Mesenchymal stem cell (in vitro differentiated cells and primary cell): ENCODE results near the gene MYOM1.

Experiments used
- DNase-seq: peaks from one replicate; pipeline ENCODE4 v3.0.0-alpha.2; 2013
- H2AFZ ChIP-seq: one replicate; pipeline ENCODE4 v1.6.1; 2013; ENCODE audit warnings: low read depth, mild to moderate bottlenecking, control low read depth, inconsistent platforms, low read length, moderate library complexity
- H2AK5ac ChIP-seq: 2 replicates; pipeline ENCODE4 v1.6.1; 2013; ENCODE audit warnings: low read length, moderate library complexity, mild to moderate bottlenecking, inconsistent platforms; ENCODE audit not compliant: severe bottlenecking
- H2BK120ac ChIP-seq: one replicate; pipeline ENCODE4 v1.6.1; 2013; ENCODE audit warnings: low read depth, mild to moderate bottlenecking, inconsistent platforms, low read length, moderate library complexity
- H2BK12ac ChIP-seq, 2 experiments: one replicate each; pipeline ENCODE4 v1.6.1; 2013; ENCODE audit warnings: inconsistent platforms in 2 of 2, low read length in 2 of 2, mild to moderate bottlenecking in 2 of 2, moderate library complexity in 2 of 2, control low read depth in 1 of 2
- H2BK15ac ChIP-seq: one replicate; pipeline ENCODE4 v1.6.1; 2013; ENCODE audit warnings: mild to moderate bottlenecking, low read depth, inconsistent platforms; ENCODE audit not compliant: poor library complexity, severe bottlenecking
- H2BK5ac ChIP-seq: 2 replicates; pipeline ENCODE4 v1.6.1; 2013; ENCODE audit warnings: low read depth, mild to moderate bottlenecking, low read length, control low read depth, inconsistent platforms; ENCODE audit not compliant: poor library complexity, severe bottlenecking
- H3K14ac ChIP-seq, 2 experiments: one replicate each; pipeline ENCODE4 v1.6.1; 2013; ENCODE audit warnings: inconsistent platforms in 2 of 2, low read length in 2 of 2, control low read depth in 1 of 2, mild to moderate bottlenecking in 1 of 2, moderate library complexity in 1 of 2
- H3K18ac ChIP-seq, 2 experiments: one replicate each; pipeline ENCODE4 v1.6.1; 2013; ENCODE audit warnings: inconsistent platforms in 2 of 2, low read length in 2 of 2, control low read depth in 1 of 2, low read depth in 1 of 2, mild to moderate bottlenecking in 1 of 2
- H3K23ac ChIP-seq, 2 experiments: one replicate each; pipeline ENCODE4 v1.6.1; 2013; ENCODE audit warnings: inconsistent platforms in 2 of 2, low read length in 2 of 2, mild to moderate bottlenecking in 2 of 2, moderate library complexity in 2 of 2, control low read depth in 1 of 2
- H3K27ac ChIP-seq: 2 replicates; pipeline ENCODE4 v1.5.1; 2013; ENCODE audit warnings: mild to moderate bottlenecking, moderate library complexity, low read length, control low read depth, inconsistent platforms; ENCODE audit not compliant: poor library complexity, severe bottlenecking
- H3K27me3 ChIP-seq, 2 experiments: 2 replicates each; pipeline versions ENCODE4 v1.6.1 to v1.7.0; 2013; ENCODE audit warnings: low read length in 2 of 2, mild to moderate bottlenecking in 2 of 2, moderate library complexity in 2 of 2, control low read depth in 1 of 2, inconsistent platforms in 1 of 2; ENCODE audit not compliant: control insufficient read depth in 1 of 2, insufficient read depth in 1 of 2
- H3K36me3 ChIP-seq, 2 experiments: 2 replicates each; pipeline versions ENCODE4 v1.6.1 to v1.7.0; 2013; ENCODE audit warnings: low read length in 2 of 2, control low read depth in 1 of 2, inconsistent platforms in 1 of 2, low read depth in 1 of 2, mild to moderate bottlenecking in 1 of 2; ENCODE audit not compliant: insufficient read depth in 2 of 2, control insufficient read depth in 1 of 2
- H3K4ac ChIP-seq, 2 experiments: one replicate each; pipeline ENCODE4 v1.6.1; 2013; ENCODE audit warnings: inconsistent platforms in 2 of 2, low read length in 2 of 2, mild to moderate bottlenecking in 2 of 2, moderate library complexity in 2 of 2, control low read depth in 1 of 2, low read depth in 1 of 2
- H3K4me1 ChIP-seq: 2 replicates; pipeline ENCODE4 v1.6.1; 2013; ENCODE audit warnings: low read depth, low read length, control low read depth; ENCODE audit not compliant: control insufficient read depth, insufficient read depth
- H3K4me2 ChIP-seq: 2 replicates; pipeline ENCODE4 v1.6.1; 2013; ENCODE audit warnings: low read length, mild to moderate bottlenecking, inconsistent platforms; ENCODE audit not compliant: poor library complexity, severe bottlenecking
- H3K4me3 ChIP-seq, 2 experiments: 2 replicates each; pipeline versions ENCODE4 v1.5.1 to v1.7.0; 2013; ENCODE audit warnings: low read length in 2 of 2, mild to moderate bottlenecking in 2 of 2, control low read depth in 1 of 2, low read depth in 1 of 2; ENCODE audit not compliant: insufficient read depth in 1 of 2
- H3K79me1 ChIP-seq: replicated peaks from 2 replicates; pipeline ENCODE4 v1.6.1; 2013; ENCODE audit warnings: mild to moderate bottlenecking, control low read depth, low read length, inconsistent platforms; ENCODE audit not compliant: poor library complexity, severe bottlenecking
- H3K9ac ChIP-seq: 2 replicates; pipeline ENCODE4 v1.7.0; 2013; ENCODE audit warnings: mild to moderate bottlenecking, low read length, moderate library complexity
- H3K9me3 ChIP-seq: 2 replicates; pipeline ENCODE4 v1.7.0; 2013; ENCODE audit warnings: mild to moderate bottlenecking, low read length; ENCODE audit not compliant: control insufficient read depth
- H4K8ac ChIP-seq: one replicate; pipeline ENCODE4 v1.6.1; 2013; ENCODE audit warnings: inconsistent platforms, mild to moderate bottlenecking, low read length, moderate library complexity
- H4K91ac ChIP-seq: one replicate; pipeline ENCODE4 v1.6.1; 2013; ENCODE audit warnings: mild to moderate bottlenecking, low read length, inconsistent platforms
- WGBS: methylation state at CpG from one replicate; pipeline ENCODE4 v1.1.7; 2013; ENCODE audit warnings: mixed read lengths; 5-methylcytosine and 5-hydroxymethylcytosine counted together

Gene MYOM1

GRCh38 chr18:3089579-3089978 lies 130.2 kb downstream of the MYOM1 start:
- H2AFZ ChIP-seq = no peak overlapping the region
- no peak overlapping the region for H3K14ac ChIP-seq
- no peaks in the 10 kb centered on the region for H3K79me1 ChIP-seq
- 85% methylated on average over 2 of the region's 3 CpGs for WGBS
- no peaks in the 10 kb centered on the region for H3K4me1 ChIP-seq
- no peak overlapping the region for H2AK5ac ChIP-seq
- no peak overlapping the region for H2BK120ac ChIP-seq
- no peak overlapping the region for H3K27ac ChIP-seq
- DNase-seq = no peak
- H3K4me2 ChIP-seq = no peak overlapping the region
- peaks cover 0 to 3% of the 10 kb centered on the region in 2 experiments for H3K27me3 ChIP-seq
- H4K91ac ChIP-seq = no peak overlapping the region
- no peak overlapping the region for H2BK12ac ChIP-seq
- no peak overlapping the region for H3K4ac ChIP-seq
- no peak overlapping the region for H3K18ac ChIP-seq
- no peak overlapping the region for H4K8ac ChIP-seq
- H3K23ac ChIP-seq = no peak overlapping the region
- no peak overlapping the region for H3K9ac ChIP-seq
- no peak overlapping the region for H2BK5ac ChIP-seq
- H2BK15ac ChIP-seq = no peak overlapping the region
- H3K36me3 ChIP-seq = no peaks in the 10 kb centered on the region
- H3K9me3 ChIP-seq = no peaks in the 10 kb centered on the region
- H3K4me3 ChIP-seq = no peak overlapping the region

- Histone ChIP-seq H3K23ac (no peak overlapping the region), H3K18ac (no peak overlapping the region), H2BK120ac (no peak overlapping the region), H3K14ac (no peak overlapping the region), H3K4me1 (no peaks in the 10 kb centered on the region), H4K8ac (no peak overlapping the region), H3K79me1 (no peaks in the 10 kb centered on the region), H3K27me3 (peaks cover 0 to 3% of the 10 kb centered on the region in 2 experiments), H2AK5ac (no peak overlapping the region), H2BK12ac (no peak overlapping the region), H3K36me3 (no peaks in the 10 kb centered on the region), H2BK5ac (no peak overlapping the region), H4K91ac (no peak overlapping the region), H3K4me2 (no peak overlapping the region), H3K9me3 (no peaks in the 10 kb centered on the region), H3K27ac (no peak overlapping the region), H3K4ac (no peak overlapping the region), H3K4me3 (no peak overlapping the region), H2BK15ac (no peak overlapping the region), H2AFZ (no peak overlapping the region), H3K9ac (no peak overlapping the region)
- DNase-seq = no peak
- 75% methylated on average over 3 of the region's 3 CpGs for WGBS
Measured at GRCh38 chr18:3088449-3088848, 131.3 kb downstream of the MYOM1 start.

- H3K9me3 ChIP-seq = no peaks in the 10 kb centered on the region
- no peak overlapping the region for H4K8ac ChIP-seq
- no peak overlapping the region for H2AFZ ChIP-seq
- H3K18ac ChIP-seq = no peak overlapping the region
- no peak overlapping the region for H3K14ac ChIP-seq
- H2AK5ac ChIP-seq = no peak overlapping the region
- H3K27ac ChIP-seq = no peak overlapping the region
- no peak overlapping the region for H3K4me3 ChIP-seq
- no peak for DNase-seq
- 68% methylated on average over 4 of the region's 4 CpGs for WGBS
- H3K79me1 ChIP-seq = no peaks in the 10 kb centered on the region
- no peak overlapping the region for H3K9ac ChIP-seq
- H2BK12ac ChIP-seq = no peak overlapping the region
- no peaks in the 10 kb centered on the region for H3K36me3 ChIP-seq
- H2BK15ac ChIP-seq = no peak overlapping the region
- no peak overlapping the region for H2BK5ac ChIP-seq
- peaks cover 0 to 3% of the 10 kb centered on the region in 2 experiments for H3K27me3 ChIP-seq
- no peak overlapping the region for H3K4me2 ChIP-seq
- H3K23ac ChIP-seq = no peak overlapping the region
- no peak overlapping the region for H4K91ac ChIP-seq
- no peak overlapping the region for H3K4ac ChIP-seq
- H3K4me1 ChIP-seq = peaks cover 4% of the 10 kb centered on the region
- no peak overlapping the region for H2BK120ac ChIP-seq
Measured at GRCh38 chr18:3086871-3087270, 132.9 kb downstream of the MYOM1 start.

GRCh38 chr18:3085612-3086011 lies 134.2 kb downstream of the MYOM1 start:
- Histone ChIP-seq H2AK5ac (no peak overlapping the region), H3K36me3 (no peaks in the 10 kb centered on the region), H3K9ac (no peak overlapping the region), H3K4ac (no peak overlapping the region), H3K14ac (no peak overlapping the region), H3K27me3 (peaks cover 0 to 3% of the 10 kb centered on the region in 2 experiments), H3K4me1 (peaks cover 5% of the 10 kb centered on the region), H3K4me2 (no peak overlapping the region), H3K18ac (no peak overlapping the region), H2BK5ac (no peak overlapping the region), H3K23ac (no peak overlapping the region), H4K8ac (no peak overlapping the region), H2AFZ (no peak overlapping the region), H4K91ac (no peak overlapping the region), H2BK15ac (no peak overlapping the region), H3K27ac (no peak overlapping the region), H3K4me3 (no peak overlapping the region), H2BK12ac (no peak overlapping the region), H2BK120ac (no peak overlapping the region), H3K9me3 (no peaks in the 10 kb centered on the region), H3K79me1 (no peaks in the 10 kb centered on the region)
- 69% methylated on average over 1 of the region's 1 CpG for WGBS
- no peak for DNase-seq
